Measurements from ENCODE around the gene CREB5.
"Not testable (repeated sequence)": the region's sequence is repeated elsewhere in the genome, so short reads cannot be mapped to it uniquely, and the experiment has no call there.

CREB5 gene

DNA sequence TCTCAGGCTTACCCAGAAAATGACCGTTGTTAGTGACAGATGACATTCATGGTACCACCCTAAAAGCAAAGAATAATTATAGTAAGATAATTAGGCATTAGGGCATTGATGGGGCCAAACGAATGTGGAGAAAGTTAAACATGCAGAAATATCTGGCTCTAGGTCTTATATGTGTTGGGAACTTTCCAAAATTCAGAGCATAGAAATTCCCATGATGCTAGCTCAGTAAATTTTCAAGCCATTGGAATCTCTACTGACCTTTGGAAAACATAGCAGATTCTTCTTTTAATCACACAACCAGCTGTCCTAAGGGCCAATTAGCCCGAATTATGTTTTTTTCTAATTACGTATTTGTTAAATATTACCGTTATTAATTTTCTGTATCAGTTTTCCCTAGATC lies 136.1 kb downstream of the CREB5 start:
- no peak for DNase-seq (ENCODE audit: low read depth in 2 of 2)

DNA sequence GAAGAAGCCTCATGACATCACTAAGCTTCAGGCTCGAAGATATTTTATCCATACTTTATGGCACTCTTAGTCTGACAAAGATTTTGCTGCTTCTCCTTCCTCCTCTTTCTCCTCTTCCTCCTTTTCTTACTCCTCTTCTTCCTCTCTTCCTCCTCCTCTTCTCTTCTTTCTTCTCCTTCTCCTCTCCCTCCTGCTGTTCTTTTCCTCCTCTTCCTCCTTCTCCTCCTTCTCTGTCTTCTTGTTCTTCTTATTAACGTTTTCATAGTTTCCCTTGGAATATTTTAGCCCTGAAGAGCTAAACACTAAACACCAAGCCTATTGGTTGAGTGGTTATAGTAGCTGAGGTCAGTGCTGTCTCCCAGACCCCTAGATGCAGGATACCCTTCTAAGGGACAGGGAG lies 137.7 kb downstream of the CREB5 start:
- DNase-seq (ENCODE audit: low read depth in 2 of 2): no peak

DNA sequence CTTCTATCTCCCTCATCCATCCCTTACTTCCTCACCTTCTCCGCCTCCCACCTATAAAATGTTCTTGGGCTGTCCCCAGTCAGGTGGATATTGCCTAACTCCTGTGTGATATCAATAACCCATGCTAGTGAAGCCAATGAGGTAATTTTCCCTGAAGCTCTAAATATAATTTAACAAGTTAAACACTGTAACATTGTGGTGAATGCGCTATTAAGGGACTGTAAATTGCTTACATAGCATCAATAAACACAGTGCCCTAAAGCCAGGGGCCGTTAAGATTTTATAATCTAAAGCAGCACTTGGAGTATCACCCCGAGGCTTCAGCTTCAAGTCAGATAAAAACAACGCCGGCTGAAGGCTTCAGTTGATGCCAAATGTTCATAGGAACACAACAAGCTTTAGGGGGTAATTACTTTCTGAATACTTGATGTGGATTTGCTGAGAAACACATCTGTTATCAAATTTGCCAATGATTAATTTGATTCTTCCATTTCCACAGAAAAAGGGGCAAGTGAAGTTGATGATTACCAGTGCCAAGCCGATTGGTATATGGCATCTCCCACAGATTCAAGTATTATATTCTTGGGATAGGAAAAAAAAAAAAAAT lies 138.4 kb downstream of the CREB5 start:
- no peak for DNase-seq (ENCODE audit: low read depth in 2 of 2)

DNA sequence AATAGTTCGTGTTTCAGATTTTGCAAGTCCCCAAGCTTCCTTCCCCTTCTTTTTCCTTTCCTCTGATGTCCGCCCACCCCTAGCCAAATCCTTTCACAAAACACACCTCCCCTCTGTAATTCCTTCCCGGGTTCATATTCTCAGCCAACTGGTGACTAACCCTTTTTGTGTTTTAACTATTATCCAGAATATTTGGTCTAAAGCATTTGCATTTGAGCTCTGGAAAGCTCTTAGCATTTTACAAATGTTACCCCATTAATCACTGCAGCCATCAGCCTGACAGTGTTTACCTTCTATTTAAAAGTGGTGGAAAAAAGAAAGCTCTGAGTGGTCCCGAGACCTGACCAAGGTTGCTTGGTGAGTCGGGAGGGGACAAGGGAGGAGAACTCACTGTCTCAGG lies 139.0 kb downstream of the CREB5 start:
- no peak for DNase-seq (ENCODE audit: low read depth in 2 of 2)

DNA sequence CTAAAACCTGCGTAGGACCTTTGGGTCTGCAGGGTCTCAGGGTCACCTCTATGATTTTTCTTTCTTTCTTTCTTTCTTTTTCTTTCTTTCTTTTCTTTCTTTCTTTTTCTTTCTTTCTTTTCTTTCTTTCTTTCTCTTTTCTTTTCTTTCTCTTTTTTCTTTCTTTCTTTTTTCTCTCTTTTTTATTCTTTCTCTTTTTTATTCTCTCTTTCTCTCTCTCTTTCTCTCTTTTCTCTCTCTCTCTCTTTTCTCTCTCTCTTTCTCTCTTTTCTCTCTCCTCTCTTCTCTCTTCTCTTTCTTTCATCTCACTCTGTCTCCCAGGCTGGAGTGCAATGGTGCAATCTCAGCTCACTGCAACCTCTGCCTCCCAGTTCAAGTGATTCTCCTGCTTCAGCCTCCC lies 139.4 kb downstream of the CREB5 start:
- DNase-seq (ENCODE audit: low read depth in 2 of 2): not testable (repeated sequence)

DNA sequence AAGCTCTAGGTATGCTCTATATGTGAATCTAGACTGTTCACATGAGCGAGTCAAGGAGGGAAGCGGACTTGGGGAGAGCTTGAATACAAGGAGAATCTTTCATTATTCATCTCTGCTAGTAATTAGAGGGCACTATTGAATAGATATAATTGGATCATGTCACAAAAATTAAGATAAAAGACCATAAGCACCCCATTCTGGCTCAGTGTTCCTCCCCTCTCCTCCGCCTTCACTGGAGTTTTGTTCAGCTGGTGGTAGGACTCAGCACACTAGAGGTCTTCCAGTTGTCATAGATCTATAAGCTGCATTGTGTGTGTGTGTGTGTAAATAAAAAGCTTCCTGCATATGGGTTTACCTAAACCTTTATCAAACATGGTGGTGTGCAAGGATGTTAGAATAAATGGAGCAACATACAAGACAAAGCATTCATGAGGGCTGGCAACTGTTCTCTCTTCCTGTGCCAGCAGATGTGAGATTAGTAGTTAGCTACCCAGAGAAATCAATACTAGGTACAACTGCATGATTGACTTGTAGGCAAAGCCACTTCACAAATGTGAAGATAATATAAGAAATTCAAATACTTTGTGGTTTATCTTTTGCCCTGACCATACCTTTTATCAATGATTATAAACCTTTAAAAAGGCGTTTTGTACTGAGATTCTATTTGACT lies 142.6 kb downstream of the CREB5 start:
- DNase-seq (ENCODE audit: low read depth in 2 of 2): no peak

DNA sequence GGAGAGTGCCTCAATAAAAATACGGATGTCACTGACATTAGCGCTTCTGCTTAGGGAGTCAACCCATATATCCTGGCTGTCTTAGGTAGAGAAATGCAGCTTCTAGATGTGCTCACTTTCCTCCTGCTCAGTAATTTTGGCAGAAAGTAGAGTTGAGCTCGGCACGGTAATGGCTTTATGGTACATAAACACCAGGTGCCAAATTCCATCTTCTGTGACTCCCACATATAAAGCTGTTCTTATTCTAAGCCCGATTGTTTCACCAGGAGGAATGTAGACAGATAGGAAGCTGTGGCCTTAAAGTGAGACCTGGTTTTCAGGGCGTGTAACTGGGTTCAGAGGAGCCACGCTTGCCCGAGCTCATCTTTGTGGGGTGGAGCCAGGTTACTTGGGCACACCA lies 143.7 kb downstream of the CREB5 start:
- DNase-seq (ENCODE audit: low read depth in 2 of 2): no peak

DNA sequence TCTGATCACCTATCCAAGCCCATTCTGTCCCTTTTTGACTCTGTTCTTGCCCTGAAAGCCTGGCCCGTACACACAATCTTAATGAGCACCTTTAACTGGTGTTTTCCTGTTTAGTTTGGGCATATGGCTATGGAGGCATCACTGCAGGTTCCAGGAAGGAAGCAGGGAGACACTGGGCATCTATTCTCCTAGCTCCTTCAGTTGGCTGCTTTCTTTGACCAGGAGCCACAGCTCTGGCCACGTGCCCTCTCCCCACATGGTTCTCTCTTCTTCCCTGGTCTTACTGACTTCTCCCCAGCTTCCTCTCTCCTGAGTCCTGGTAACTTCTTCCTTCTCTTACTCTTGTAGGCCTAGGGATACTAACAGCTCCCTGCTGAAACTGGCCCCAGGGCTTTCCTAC lies 144.4 kb downstream of the CREB5 start:
- DNase-seq (ENCODE audit: low read depth in 2 of 2): no peak

DNA sequence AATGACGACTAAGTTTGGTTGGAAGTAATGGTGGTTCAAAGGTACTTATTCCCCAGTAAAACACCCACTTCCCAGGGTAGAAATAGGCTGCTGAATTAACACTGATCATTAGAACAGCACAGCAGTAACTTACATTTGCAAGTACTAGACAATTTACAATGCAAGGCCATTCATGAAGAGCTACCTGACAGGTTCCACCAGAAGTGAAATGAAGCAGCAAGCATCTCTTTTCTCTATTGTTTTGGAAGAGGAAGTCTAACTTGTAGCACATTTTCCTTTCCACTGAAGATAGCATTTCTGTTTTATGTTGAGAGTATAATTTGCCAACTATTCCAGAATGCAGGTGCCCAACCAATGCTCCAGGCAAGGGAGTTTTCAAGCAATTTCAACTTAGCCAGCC lies 145.9 kb downstream of the CREB5 start:
- no peak for DNase-seq (ENCODE audit: low read depth in 2 of 2)

DNA sequence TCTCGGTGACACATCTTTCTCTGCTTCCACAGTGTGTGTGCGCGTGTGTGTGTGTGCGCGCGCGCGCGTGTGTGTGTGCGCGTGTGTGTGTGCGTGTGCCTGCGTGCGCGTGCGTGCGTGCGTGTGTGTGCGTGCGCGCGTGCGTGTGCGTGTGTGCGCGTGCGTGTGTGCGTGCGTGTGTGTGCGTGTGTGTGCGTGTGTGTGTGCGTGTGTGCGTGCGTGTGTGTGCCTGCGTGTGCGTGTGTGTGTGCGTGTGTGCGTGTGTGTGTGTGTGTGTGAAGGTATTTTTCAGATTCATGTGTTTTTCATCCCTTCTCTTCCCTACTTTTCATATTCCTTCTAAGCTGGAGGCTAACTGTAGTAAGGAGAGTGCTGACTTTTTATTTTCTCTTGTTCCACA lies 148.4 kb downstream of the CREB5 start:
- no peak for DNase-seq (ENCODE audit: low read depth in 2 of 2)

DNA sequence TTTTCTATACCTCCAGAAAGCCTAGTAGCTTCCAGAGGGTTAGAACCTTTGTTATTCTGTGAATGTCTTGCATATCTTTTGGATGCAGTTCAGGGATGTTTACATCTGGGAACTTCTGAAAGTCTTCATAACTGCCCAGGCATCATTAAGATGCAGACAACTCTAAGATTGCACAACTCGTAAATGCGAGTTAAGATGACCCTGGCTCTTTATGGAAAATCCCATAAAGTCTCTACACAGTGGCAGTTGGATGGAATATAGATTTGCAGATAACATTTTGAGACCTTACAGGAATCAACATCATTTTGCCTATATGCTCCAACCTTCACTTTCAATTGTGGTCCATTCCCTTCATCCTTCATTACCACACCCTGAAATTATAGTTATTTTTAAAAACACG lies 151.7 kb downstream of the CREB5 start:
- no peak for DNase-seq (ENCODE audit: low read depth in 2 of 2)

DNA sequence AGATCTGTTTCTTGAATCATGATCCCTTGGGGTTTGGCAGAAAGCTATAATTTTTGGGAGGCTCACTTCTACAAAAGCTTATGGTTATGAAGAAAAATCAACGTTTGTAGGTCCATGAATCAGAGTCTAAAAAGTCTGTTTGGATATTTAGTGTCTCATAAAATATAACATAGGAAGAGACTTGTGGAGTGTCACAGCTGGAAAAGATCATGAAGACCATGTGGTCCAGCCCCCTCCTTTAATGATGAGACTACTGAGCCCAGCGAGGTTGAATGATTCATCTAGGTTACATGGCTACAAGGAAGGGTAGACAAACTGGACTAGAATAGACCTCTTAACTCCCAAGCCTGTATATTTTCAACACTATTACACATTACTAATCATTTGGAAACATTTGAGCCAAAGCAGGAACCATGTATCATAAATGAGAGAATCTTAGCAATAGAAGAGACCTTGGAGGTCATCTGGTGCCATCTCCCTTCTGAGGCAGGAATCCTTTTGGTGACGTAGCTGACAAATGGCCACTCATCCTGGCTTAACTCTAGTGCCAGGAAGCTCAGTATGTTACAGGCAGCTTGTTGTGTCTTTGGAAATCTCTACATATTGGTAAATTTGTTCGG lies 152.5 kb downstream of the CREB5 start:
- DNase-seq (ENCODE audit: low read depth in 2 of 2): no peak

DNA sequence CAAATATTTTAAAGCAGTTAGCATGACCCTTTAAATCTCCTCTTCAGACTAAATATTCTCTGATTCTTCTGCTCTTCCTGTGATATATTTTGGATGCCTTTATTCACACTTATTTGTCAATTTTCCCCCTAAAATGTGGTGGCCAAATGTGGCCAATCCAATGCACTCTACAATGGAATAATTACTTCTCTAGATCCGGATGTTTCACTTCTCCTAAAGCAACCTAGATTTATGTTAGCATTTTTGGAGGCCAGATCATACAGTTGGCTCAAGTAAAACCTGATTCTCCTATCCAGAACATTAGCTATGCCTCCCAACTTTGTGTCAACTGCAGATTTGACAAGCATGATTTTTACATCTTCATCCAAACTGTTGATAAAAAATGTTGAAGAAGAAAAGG lies 153.7 kb downstream of the CREB5 start:
- DNase-seq (ENCODE audit: low read depth in 2 of 2): no peak

DNA sequence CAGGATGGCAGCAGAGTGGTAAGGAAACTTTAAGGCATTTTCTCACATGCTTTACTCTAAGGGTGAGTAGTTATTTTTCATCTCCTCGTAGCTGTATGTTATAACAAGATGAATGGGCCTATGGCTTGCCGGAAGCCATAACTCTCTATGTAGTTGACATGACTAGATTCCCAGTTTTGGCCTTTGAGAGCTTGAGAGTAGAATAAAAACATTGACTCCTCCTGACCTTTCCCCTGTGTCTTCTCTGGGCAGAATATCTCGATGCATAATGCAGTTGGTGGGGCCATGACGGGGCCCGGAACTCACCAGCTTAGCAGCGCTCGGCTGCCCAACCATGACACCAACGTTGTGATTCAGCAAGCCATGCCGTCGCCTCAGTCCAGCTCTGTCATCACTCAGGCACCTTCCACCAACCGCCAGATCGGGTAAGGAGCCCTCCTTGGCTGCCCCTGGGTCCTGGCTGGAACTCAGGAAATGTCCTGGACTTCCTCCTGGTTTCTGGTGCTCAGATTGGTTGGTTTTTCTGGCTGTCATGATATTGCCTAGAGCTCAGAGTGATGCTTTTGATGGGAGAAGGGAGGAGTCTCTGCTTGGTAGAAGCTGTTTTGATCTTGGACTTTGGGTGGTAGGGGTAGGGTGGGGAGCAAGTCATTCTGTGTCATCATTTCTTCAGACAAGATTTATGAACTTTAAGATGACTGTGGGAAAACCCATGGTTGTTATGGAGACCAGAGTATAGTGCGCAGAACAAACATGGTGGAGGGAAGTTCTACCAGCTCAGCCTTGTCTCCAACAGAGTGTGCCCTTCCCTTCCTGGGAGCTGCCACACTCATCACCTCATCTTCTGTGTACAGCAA lies 158.0 kb downstream of the CREB5 start:
- DNase-seq (ENCODE audit: low read depth in 2 of 2): no peak

DNA sequence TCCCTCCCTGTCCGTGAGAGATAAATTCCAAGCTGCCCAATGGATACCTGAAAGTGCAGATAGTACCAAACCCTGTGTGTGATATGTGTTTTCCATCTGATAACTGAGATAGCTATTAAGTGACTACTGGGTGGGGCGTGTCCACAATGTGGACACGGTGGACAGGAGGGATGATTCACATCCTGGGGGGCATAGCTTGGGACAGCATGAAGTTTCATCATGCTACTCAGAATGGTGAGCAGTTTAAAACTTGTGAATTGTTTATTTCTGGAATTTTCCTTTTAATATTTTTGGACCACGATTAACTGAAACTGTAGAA lies 158.6 kb downstream of the CREB5 start:
- no peak for DNase-seq (ENCODE audit: low read depth in 2 of 2)

DNA sequence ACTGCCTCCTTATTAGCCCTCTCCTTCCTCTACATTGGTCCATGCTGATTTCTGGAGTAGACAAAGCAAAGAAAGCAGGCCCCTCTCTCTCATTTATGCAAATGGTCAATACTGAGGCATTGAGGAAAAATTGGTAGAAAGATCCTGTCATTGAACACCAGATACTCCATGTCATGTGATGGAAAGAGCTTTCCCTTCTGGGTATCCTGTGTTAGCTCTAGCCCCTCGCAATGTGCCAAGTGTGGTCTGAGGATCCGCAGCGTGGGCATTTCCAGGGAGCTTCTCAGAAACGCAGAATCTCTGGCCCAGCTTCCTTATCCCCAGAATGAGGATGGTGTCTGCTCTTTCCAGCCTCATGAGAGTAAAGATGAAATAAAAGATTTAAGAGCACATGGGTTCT lies 159.1 kb downstream of the CREB5 start:
- no peak for DNase-seq (ENCODE audit: low read depth in 2 of 2)

DNA sequence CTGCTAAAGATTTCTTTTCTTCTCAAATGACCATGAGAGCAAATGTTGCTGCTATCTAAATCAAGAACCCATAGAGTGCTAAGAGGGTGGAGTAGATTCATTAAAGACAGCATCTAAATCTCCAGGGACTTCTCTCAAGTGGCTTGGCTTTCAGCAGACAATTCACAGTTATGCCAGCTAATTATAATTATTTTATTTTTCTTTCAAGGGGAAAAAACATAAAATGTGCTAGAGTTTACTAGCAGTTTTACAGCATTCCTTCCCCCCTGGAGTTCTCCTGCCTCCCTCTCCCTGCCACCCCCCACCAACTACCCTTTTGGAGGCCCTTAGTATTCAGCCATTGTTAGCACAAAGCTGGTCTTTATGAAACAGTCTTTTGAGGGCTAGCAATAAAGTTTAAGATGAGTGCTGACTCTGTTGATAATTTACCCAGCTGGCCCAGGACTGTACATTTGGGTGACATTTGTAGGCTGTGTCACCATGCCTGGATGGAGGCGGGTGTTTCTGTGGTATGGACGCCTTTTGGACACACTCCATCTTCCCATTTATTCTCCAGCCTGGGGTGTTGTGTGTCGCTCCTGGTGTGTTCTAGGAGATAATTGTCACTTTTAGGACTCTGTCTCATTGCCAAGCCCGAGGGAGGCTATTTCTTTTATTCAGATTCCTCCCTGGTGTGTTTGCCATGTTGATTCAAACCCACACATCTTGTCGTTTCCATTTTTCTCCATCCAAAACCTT lies 160.2 kb downstream of the CREB5 start:
- no peak for DNase-seq (ENCODE audit: low read depth in 2 of 2)

DNA sequence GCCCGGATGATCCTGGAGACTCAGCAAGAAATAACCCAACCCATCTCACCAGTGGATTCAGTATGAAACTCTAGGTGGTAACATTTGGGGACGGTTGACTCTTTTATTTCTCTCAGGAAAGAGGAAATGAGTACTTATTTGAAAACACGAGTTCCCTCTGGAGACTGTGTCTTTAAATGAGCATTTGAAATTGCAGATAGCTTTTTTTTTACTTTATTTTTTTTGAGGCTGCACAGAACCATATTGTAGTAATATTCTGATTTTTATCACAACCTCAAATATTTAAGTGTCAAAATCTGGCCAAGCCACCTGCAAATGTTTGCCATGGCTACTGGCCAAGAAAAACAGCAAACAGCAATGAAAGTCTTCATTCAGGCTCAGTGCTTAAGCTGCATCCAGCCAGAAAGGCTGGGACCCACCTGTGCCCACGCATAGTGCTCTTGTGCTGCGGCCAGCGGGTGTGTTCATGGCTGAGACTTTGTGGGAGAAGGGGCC lies 160.8 kb downstream of the CREB5 start:
- no peak for DNase-seq (ENCODE audit: low read depth in 2 of 2)

DNA sequence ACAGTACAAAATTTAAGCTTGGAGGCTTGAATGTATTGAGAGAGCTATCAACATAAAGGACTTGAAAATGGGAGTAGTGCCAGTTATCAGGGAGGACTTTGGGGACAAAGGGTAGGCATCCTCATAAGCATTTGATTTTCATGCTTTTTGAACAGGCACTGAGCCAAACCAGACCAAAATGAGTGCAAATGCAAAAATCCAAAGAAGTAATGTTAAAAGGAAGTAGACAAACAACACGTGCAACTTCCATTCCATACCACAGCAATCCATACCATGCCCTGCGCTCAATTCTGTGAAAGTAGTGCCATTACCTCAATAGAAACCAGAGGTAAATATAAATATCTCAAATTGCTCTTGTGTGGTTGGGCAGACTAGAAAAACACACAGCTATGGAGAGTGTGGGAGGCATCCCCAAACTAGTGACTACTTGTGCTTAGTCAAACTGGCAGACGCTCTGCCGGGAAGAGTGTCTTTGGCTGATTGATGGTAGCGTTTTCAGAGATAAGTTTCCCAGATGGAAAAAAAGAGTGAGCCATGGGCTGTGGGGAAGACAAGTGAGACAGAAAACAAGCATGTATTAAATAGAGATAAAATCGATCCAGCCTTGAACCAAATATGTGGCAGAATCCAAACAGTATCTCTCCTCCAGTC lies 161.5 kb downstream of the CREB5 start:
- no peak for DNase-seq (ENCODE audit: low read depth in 2 of 2)

DNA sequence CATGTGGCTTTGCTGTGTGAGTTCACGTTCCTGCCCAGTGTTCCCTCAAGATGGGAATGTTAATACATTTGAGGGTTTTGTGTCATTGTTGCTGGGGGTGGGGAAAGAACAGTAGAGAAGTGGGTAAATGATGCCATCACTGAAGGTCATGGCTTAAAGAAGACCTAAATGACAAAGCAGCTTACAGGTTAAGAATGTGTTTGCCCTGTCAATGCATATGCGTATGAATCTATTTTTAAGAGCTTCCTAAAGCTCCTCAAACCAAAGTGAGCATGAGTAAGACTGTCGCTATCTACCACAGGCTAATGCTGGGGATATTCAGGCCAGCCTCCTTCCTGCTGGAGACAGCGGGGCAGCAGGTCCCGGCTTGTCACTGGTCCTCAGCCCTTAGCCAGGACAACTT lies 162.9 kb downstream of the CREB5 start:
- DNase-seq (ENCODE audit: low read depth in 2 of 2): no peak

DNA sequence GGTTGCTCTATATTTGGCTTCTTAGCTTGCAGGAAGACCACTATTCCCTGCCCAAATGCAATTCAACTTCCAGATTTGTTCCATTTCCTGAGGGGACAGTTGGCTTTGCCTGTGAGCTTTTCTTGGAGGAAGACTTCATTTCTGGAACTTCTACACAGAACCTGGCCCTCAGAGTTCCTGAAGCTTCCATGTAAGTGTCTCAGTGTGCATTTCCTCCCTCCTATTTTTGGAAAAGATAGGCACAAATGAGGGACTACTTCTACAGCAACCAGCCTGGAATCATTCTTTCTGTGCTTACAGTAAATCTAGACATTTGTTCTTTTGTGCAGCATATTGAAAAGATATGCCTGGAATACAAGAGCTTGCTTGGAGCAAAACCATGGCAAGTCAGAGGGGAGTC lies 164.3 kb downstream of the CREB5 start:
- DNase-seq (ENCODE audit: low read depth in 2 of 2): no peak

Data from stimulated activated CD8-positive, alpha-beta memory T cell treated with anti-CD3 and anti-CD28 coated beads, Interleukin-7, amount 100 ng/mL, for 1 hour (primary cell).